ENCODE results near the gene SBNO1.
"Not testable (repeated sequence)": the region's sequence is repeated elsewhere in the genome, so short reads cannot be mapped to it uniquely, and the experiment has no call there.

Gene SBNO1

DNA sequence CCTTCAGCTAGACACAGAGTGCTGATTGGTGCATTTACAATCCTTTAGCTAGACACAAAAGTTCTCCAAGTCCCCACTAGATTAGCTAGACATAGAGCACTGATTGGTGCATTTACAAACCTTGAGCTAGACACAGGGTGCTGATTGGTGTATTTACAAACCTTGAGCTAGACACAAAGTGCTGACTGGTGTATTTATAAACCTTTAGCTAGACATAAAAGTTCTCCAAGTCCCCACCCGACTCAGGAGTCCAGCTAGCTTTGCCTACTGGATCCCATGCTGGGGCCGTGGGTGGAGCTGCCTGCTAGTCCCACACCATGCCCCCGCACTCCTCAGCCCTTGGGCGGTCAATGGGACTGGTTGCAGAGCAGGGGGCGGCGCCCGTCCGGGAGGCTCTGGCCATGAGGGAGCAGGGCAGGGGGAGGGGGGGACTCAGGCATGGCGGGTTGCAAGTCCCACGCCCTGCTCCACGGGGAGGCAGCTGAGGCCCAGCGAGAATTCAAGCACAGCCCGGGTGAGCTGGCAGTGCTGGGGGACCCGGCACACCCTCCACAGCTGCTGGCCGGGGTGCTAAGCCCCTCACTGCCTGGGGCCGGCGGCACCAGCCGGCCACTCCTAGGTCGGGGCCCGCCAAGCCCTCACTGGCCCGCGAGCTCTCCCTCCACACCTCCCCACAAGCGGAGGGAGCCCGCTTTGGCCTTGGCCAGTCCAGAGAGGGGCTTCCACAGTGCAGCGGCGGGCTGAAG lies 115.5 kb downstream of the SBNO1 start:
- H3K27me3 ChIP-seq (ENCODE audit: insufficient read depth, poor library complexity, severe bottlenecking); H3K4me3 ChIP-seq (replicated peaks; ENCODE audit: insufficient read depth, low read length); DNase-seq (ENCODE audit: low read depth in 1 of 2, low spot score in 1 of 2); H3K27ac ChIP-seq (replicated peaks): not testable (repeated sequence)

- not testable (repeated sequence) for H3K4me3 ChIP-seq (replicated peaks; ENCODE audit: insufficient read depth, low read length); H3K27me3 ChIP-seq (ENCODE audit: insufficient read depth, poor library complexity, severe bottlenecking); H3K27ac ChIP-seq (replicated peaks); DNase-seq (ENCODE audit: low read depth in 1 of 2, low spot score in 1 of 2)
Observed at GRCh38 chr12:123248129-123248528, 116.5 kb downstream of the SBNO1 start.

DNA sequence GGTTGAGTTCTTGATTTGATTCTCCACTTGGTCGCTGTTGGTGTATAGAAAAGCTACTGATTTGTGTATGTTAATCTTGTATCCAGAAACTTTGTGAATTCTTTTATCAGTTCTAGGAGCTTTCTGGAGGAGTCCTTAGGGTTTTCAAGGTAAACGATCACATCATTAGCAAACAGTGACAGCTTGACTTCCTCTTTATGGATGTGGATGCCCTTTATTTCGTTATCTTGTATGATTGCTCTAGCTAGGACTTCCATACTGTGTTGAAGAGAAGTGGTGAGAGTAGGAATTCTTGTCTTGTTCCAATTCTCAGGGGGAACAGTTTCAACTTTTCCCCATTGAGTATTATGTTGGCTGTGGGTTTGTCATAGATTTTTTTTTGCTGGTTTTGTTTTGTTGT lies 119.0 kb downstream of the SBNO1 start:
- H3K27ac ChIP-seq (replicated peaks), result no peak overlapping the region
- H3K27me3 ChIP-seq (ENCODE audit: insufficient read depth, poor library complexity, severe bottlenecking), result no peaks in the 10 kb centered on the region
- TF ChIP-seq REST (IDR thresholded peaks at IDR 0.05; ENCODE audit: insufficient replicate concordance, low read depth) (no peak), SPI1 (IDR thresholded peaks at IDR 0.05; ENCODE audit: borderline replicate concordance, low read depth) (peak; percentile 83)
- DNase-seq (ENCODE audit: low read depth in 1 of 2, low spot score in 1 of 2), result no peak
- H3K4me3 ChIP-seq (replicated peaks; ENCODE audit: insufficient read depth, low read length), result no peak overlapping the region

GRCh38 chr12:123243671-123244262 lies 120.9 kb downstream of the SBNO1 start:
- Histone ChIP-seq H3K4me3 (replicated peaks; ENCODE audit: insufficient read depth, low read length) (no peak overlapping the region), H3K27me3 (ENCODE audit: insufficient read depth, poor library complexity, severe bottlenecking) (no peaks in the 10 kb centered on the region), H3K27ac (replicated peaks) (no peak overlapping the region)
- TF ChIP-seq REST (IDR thresholded peaks at IDR 0.05; ENCODE audit: insufficient replicate concordance, low read depth) (no peak), SPI1 (IDR thresholded peaks at IDR 0.05; ENCODE audit: borderline replicate concordance, low read depth) (no peak), POLR2AphosphoS5 (IDR thresholded peaks at IDR 0.05; ENCODE audit: low read depth) (no peak), GABPA (IDR thresholded peaks at IDR 0.05; ENCODE audit: low read depth) (no peak)
- TF ChIP-seq, protein P1, sequence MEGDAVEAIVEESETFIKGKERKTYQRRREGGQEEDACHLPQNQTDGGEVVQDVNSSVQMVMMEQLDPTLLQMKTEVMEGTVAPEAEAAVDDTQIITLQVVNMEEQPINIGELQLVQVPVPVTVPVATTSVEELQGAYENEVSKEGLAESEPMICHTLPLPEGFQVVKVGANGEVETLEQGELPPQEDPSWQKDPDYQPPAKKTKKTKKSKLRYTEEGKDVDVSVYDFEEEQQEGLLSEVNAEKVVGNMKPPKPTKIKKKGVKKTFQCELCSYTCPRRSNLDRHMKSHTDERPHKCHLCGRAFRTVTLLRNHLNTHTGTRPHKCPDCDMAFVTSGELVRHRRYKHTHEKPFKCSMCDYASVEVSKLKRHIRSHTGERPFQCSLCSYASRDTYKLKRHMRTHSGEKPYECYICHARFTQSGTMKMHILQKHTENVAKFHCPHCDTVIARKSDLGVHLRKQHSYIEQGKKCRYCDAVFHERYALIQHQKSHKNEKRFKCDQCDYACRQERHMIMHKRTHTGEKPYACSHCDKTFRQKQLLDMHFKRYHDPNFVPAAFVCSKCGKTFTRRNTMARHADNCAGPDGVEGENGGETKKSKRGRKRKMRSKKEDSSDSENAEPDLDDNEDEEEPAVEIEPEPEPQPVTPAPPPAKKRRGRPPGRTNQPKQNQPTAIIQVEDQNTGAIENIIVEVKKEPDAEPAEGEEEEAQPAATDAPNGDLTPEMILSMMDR (IDR thresholded peaks at IDR 0.05; ENCODE audit: insufficient read depth, low read length), result no peak
- DNase-seq (ENCODE audit: low read depth in 1 of 2, low spot score in 1 of 2), result no peak

GRCh38 chr12:123242116-123242904 lies 122.3 kb downstream of the SBNO1 start:
- H3K27me3 ChIP-seq (ENCODE audit: insufficient read depth, poor library complexity, severe bottlenecking), result no peaks in the 10 kb centered on the region
- TF ChIP-seq REST (IDR thresholded peaks at IDR 0.05; ENCODE audit: insufficient replicate concordance, low read depth) (no peak), POLR2AphosphoS5 (IDR thresholded peaks at IDR 0.05; ENCODE audit: low read depth) (no peak), GABPA (IDR thresholded peaks at IDR 0.05; ENCODE audit: low read depth) (no peak), SPI1 (IDR thresholded peaks at IDR 0.05; ENCODE audit: borderline replicate concordance, low read depth) (no peak)
- TF ChIP-seq, protein P1 (IDR thresholded peaks at IDR 0.05; ENCODE audit: insufficient read depth, low read length), result no peak
- DNase-seq (ENCODE audit: low read depth in 1 of 2, low spot score in 1 of 2), result no peak
- H3K27ac ChIP-seq (replicated peaks), result no peak overlapping the region
- no peak overlapping the region for H3K4me3 ChIP-seq (replicated peaks; ENCODE audit: insufficient read depth, low read length)

All from HL-60 (cell line).